PFSK-1 (cell line): ENCODE measurements around the gene CABP7.

Source experiments
- POLR2AphosphoS5 ChIP-seq: IDR thresholded peaks from 2 replicates; pipeline ENCODE4 v1.6.1; 2012; ENCODE audit warnings: low read depth, mild to moderate bottlenecking, control low read depth, low read length, moderate library complexity
- TF ChIP-seq, protein P1 (sequence below), 2 experiments: IDR thresholded peaks; 2 replicates each; pipeline versions ENCODE4 v1.6.1 to v1.8.0; 2011 to 2012; ENCODE audit warnings: low read depth in 2 of 2, low read length in 2 of 2, control low read depth in 1 of 2, inconsistent platforms in 1 of 2, mild to moderate bottlenecking in 1 of 2, moderate library complexity in 1 of 2; ENCODE audit not compliant: insufficient read depth in 1 of 2

GRCh38 chr22:29702000-29702930 is 17.5 kb upstream of the CABP7 start:
- TF ChIP-seq, protein P1, sequence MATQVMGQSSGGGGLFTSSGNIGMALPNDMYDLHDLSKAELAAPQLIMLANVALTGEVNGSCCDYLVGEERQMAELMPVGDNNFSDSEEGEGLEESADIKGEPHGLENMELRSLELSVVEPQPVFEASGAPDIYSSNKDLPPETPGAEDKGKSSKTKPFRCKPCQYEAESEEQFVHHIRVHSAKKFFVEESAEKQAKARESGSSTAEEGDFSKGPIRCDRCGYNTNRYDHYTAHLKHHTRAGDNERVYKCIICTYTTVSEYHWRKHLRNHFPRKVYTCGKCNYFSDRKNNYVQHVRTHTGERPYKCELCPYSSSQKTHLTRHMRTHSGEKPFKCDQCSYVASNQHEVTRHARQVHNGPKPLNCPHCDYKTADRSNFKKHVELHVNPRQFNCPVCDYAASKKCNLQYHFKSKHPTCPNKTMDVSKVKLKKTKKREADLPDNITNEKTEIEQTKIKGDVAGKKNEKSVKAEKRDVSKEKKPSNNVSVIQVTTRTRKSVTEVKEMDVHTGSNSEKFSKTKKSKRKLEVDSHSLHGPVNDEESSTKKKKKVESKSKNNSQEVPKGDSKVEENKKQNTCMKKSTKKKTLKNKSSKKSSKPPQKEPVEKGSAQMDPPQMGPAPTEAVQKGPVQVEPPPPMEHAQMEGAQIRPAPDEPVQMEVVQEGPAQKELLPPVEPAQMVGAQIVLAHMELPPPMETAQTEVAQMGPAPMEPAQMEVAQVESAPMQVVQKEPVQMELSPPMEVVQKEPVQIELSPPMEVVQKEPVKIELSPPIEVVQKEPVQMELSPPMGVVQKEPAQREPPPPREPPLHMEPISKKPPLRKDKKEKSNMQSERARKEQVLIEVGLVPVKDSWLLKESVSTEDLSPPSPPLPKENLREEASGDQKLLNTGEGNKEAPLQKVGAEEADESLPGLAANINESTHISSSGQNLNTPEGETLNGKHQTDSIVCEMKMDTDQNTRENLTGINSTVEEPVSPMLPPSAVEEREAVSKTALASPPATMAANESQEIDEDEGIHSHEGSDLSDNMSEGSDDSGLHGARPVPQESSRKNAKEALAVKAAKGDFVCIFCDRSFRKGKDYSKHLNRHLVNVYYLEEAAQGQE (IDR thresholded peaks at IDR 0.05; ENCODE audit: insufficient read depth in 1 of 2, low read depth in 2 of 2, low read length in 2 of 2) = no peak
- TF ChIP-seq POLR2AphosphoS5 = no peak
